ENCODE measurements around the gene HPS5. TPM values are rescaled to one million over a fixed set of nuclear protein-coding genes. Genes with fewer than 3 reads are reported as not detected.

The HPS5 gene
- total RNA-seq, 2 experiments from 2014 or later = 23.0 to 29.9 TPM

DNA sequence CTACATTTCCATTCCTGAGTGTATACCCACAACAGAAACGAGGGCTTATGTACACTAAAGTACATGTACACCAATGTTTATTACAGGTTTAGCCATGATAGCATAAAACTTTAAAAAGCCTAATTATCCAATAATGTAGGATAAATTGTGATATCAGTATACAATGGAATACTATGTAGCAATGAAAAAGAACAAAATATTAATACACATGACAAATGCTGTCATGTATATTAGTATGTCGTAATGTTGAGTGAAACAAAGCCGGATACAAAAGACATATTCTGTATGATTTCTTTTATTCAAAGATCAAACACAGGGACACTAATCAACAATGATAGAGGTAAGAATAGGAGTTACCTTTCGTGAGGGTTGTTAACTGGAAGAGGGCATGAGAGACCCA lies 88.0 kb downstream of the HPS5 start:
- ChIA-PET POLR2A (interaction anchor here (1.0 to 1.7 kb wide), 2 partner anchors 26 to 160 kb away, joined by 3 read pairs; partner anchors contain the start of gene LDHA), CTCF (ENCODE audit: unreplicated experiment) (no interaction called here)
- Histone ChIP-seq H3K9me2 (ENCODE audit: insufficient read depth, low read length) (no peaks in the 10 kb centered on the region), H3K4me3 (ENCODE audit: low read depth, low read length, poor library complexity, severe bottlenecking) (no peak overlapping the region), H3K27ac (ENCODE audit: low read depth, low read length, poor library complexity, severe bottlenecking) (no peak overlapping the region), H2AFZ (ENCODE audit: low read length) (no peak overlapping the region), H3K4me2 (ENCODE audit: low read length) (no peak overlapping the region), H3K4me1 (ENCODE audit: insufficient read depth, low read length, poor library complexity, severe bottlenecking) (peaks cover 42% of the 10 kb centered on the region), H3K36me3 (ENCODE audit: insufficient read depth, low read length) (no peaks in the 10 kb centered on the region), H3K79me2 (ENCODE audit: insufficient read depth, low read depth, low read length) (no peaks in the 10 kb centered on the region), H4K20me1 (ENCODE audit: insufficient read depth, low read length) (no peaks in the 10 kb centered on the region), H3K9me3 (ENCODE audit: low read length) (no peaks in the 10 kb centered on the region)
- DNase-seq (ENCODE audit: low spot score) = no peak
- intact Hi-C loops (cut with micrococcal nuclease; ENCODE audit: unreplicated experiment) = no loop called here
- TF ChIP-seq CTCF (conservative IDR thresholded peaks at IDR 0.05; ENCODE audit: low read length) (no peak), EZH2phosphoT487 (IDR thresholded peaks at IDR 0.05; ENCODE audit: borderline replicate concordance, low read depth, low read length) (no peak)
- no TSS peak for BruUV-seq (replicated peaks)

DNA sequence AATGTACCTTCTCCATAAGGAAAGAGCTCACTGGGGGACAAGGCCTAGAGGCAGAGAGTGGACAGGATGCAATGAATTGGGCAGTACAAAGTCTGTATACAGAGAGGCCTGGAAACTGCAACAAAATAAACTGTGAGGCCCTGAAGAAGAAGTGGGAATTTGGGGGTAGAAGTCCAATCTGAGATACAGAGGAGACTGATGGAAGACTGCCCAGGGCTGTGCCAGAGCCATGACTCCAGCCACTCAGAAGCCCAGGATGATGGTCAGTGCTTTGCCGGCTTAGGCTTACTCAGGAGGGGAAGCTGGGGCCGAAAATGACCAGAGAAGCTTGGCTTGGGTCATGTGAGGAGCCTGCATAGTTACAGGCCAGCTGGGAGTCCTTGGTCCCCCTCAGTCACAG lies 91.1 kb downstream of the HPS5 start:
- Histone ChIP-seq H2AFZ (ENCODE audit: low read length) (peak overlapping the region; percentile 50; the same call in 1 of the 2 replicates), H3K9me2 (ENCODE audit: insufficient read depth, low read length) (no peaks in the 10 kb centered on the region), H4K20me1 (ENCODE audit: insufficient read depth, low read length) (no peaks in the 10 kb centered on the region), H3K4me3 (ENCODE audit: low read depth, low read length, poor library complexity, severe bottlenecking) (no peak overlapping the region), H3K4me1 (ENCODE audit: insufficient read depth, low read length, poor library complexity, severe bottlenecking) (peaks cover 72% of the 10 kb centered on the region), H3K36me3 (ENCODE audit: insufficient read depth, low read length) (peaks cover 5% of the 10 kb centered on the region; the same call in 1 of the 2 replicates), H3K27ac (ENCODE audit: low read depth, low read length, poor library complexity, severe bottlenecking) (peak overlapping the region; percentile 100), H3K4me2 (ENCODE audit: low read length) (peak overlapping the region; percentile 39; the same call in 1 of the 2 replicates), H3K79me2 (ENCODE audit: insufficient read depth, low read depth, low read length) (peaks cover 22% of the 10 kb centered on the region), H3K9me3 (ENCODE audit: low read length) (peaks cover 5% of the 10 kb centered on the region; the same call in 1 of the 2 replicates)
- intact Hi-C loops (cut with micrococcal nuclease; ENCODE audit: unreplicated experiment) = no loop called here
- BruUV-seq (replicated peaks) = no TSS peak
- no peak for DNase-seq (ENCODE audit: low spot score)
- CTCF ChIA-PET (ENCODE audit: unreplicated experiment) = interaction anchor here (1.1 kb wide), 1 partner anchor 13 kb away, joined by 4 read pairs; no protein-coding TSS in a partner anchor
- TF ChIP-seq CTCF (conservative IDR thresholded peaks at IDR 0.05; ENCODE audit: low read length) = no peak
- TF ChIP-seq EZH2phosphoT487 (IDR thresholded peaks at IDR 0.05; ENCODE audit: borderline replicate concordance, low read depth, low read length) = no peak
- POLR2A ChIA-PET = interaction anchor here (1.1 to 2.4 kb wide), 6 partner anchors 13 to 164 kb away, joined by 3 to 14 read pairs (median 4); partner anchors contain the start of genes GTF2H1, HPS5 and LDHA

GRCh38 chr11:18229501-18229900 lies 92.4 kb downstream of the HPS5 start:
- Histone ChIP-seq H3K4me1 (ENCODE audit: insufficient read depth, low read length, poor library complexity, severe bottlenecking) (peaks cover 77% of the 10 kb centered on the region), H3K27ac (ENCODE audit: low read depth, low read length, poor library complexity, severe bottlenecking) (peak overlapping the region; percentile 100), H3K79me2 (ENCODE audit: insufficient read depth, low read depth, low read length) (peaks cover 22% of the 10 kb centered on the region), H3K36me3 (ENCODE audit: insufficient read depth, low read length) (peaks cover 11% of the 10 kb centered on the region), H3K4me2 (ENCODE audit: low read length) (peak overlapping the region; percentile 84), H3K9me2 (ENCODE audit: insufficient read depth, low read length) (no peaks in the 10 kb centered on the region), H3K9me3 (ENCODE audit: low read length) (peaks cover 14% of the 10 kb centered on the region; the same call in 1 of the 2 replicates), H2AFZ (ENCODE audit: low read length) (peak overlapping the region; percentile 9; the same call in 1 of the 2 replicates), H3K4me3 (ENCODE audit: low read depth, low read length, poor library complexity, severe bottlenecking) (peak overlapping the region; percentile 63), H4K20me1 (ENCODE audit: insufficient read depth, low read length) (no peaks in the 10 kb centered on the region)
- no TSS peak for BruUV-seq (replicated peaks)
- TF ChIP-seq CTCF (conservative IDR thresholded peaks at IDR 0.05; ENCODE audit: low read length) = no peak
- TF ChIP-seq EZH2phosphoT487 (IDR thresholded peaks at IDR 0.05; ENCODE audit: borderline replicate concordance, low read depth, low read length) = no peak
- intact Hi-C loops (cut with micrococcal nuclease; ENCODE audit: unreplicated experiment) = loop anchor here (1.0 to 5.0 kb wide), 2 partner anchors 93 to 298 kb away; partner anchors contain the start of genes GTF2H1, HPS5 and TSG101
- ChIA-PET POLR2A (interaction anchor here (0.5 to 3.6 kb wide), 10 partner anchors 9 to 298 kb away, joined by 3 to 28 read pairs (median 5); partner anchors contain the start of genes GTF2H1, HPS5 and LDHA), CTCF (ENCODE audit: unreplicated experiment) (interaction anchor here (1.6 kb wide), 1 partner anchor 14 kb away, joined by 5 read pairs; no protein-coding TSS in a partner anchor)
- DNase-seq (ENCODE audit: low spot score) = peak; percentile 96

Data from OCI-LY7 (cell line).